NAMALWA (cell line): ENCODE results near the gene MAP1LC3B2.

Experiments used
- DNase-seq: peaks from one replicate; pipeline ENCODE4 v3.0.0-alpha.2; 2015; ENCODE audit warnings: low spot score

Gene MAP1LC3B2

GRCh38 chr12:116595672-116596071 lies 36.5 kb downstream of the MAP1LC3B2 start:
- no peak for DNase-seq

DNA sequence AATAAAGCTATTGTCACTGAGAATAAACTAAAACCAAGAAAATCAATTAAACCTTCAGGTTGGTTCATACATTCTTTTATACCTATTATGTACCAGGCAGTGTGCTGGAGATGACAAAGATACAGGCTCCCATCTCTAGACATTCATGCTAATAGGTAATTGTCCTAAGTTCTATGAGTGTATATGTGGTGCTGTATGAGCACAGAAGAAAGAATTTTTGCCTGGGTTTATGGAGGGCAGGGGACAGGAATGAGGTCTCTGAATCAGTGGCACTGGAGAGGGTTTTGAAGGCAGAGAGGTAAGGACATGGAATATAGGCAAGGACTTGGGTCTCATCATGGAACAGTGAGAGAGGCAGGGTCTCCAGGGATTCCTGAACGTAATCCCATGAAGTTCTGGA lies 38.7 kb downstream of the MAP1LC3B2 start:
- DNase-seq, result no peak

DNA sequence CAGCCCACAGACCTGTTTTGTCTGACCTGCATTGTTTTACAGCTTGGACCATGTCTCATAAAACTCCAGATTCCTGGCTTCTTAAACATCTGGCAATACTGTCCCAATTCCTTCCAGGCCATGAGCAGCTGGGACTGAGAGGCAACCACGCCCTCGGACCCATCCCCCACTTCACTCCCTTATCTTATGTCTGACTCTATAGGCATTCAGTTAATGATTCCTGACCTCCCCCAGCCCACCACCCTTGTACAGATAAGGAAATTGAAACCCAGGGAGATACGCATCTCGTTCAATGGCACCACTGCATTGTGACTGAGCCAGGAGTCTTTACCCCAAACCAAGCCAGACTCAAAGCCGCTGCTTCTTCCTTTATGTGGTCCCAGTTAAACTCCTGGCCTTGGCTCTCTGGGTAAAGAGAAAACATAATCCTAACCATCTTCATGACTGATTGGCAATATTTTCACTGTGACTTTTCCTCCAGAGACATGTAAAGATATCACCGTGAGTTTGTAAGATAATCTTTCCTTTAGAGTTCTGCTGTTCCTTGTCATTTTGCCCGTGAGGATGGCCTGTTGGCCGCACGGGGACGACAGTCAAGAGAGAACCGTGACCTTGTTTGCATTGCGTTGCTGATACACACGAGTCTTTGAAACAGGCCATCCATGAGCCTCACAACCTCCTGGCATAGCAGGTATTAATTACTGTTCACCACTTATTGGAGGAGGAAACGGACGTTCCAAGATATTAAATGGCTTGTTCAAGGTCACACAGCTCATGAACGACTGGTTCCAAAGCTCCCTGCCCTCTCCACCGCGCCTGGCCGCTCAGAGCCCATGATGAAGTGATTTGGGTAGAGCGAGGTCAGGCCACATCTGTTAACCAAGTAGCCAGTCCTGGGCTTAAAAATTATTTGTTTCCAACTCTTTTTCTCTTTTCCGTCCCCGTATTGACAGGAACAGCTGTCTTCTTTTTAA lies 39.4 kb downstream of the MAP1LC3B2 start:
- no peak for DNase-seq

GRCh38 chr12:116599285-116600136 lies 40.3 kb downstream of the MAP1LC3B2 start:
- peak; percentile 55 for DNase-seq

DNA sequence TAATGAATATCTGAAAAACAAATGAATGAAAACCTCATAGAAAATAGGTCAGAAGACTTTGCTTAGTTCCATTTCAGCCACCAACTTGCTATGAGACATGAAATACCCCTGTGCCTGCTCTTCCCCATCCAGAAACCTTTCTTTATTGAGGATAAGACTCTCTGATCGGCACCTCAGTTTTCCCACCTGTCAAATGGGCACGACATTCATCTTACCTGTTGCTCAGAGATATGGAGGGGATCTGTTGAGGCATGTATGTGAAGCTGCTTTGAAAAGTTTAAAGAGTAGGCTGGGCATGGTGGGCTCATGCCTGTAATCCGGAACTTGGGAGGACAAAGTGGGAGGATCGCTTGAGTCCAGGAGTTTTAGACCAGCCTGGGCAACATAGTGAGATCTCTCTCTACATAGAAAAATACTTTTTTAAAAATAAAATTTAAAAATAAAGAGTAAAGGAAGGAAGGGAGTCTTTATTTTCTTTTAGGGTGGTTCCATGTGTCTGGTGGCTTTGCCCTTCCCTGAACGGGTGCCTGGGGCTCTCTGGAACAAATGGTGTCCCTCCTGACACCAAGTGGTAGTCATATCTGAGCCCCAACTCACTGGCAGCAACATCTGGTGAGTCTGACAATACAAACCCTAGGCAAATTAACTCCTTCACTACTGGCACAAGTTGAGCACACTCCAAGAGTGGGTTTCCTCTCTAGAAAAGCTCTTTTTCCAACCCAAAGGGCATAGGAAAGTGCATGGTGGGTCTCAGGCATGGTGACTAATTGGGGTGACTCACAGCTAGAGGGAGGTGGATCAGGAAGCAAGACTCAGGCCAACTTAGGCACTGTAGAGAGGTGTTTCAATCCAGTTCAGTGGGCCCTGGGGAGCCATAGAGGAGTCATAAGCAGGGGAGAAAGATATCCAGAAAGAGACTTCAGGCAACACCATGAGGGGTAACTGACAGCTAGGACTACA lies 42.1 kb downstream of the MAP1LC3B2 start:
- DNase-seq, result no peak

GRCh38 chr12:116601933-116602810 lies 43.0 kb downstream of the MAP1LC3B2 start:
- no peak for DNase-seq

DNA sequence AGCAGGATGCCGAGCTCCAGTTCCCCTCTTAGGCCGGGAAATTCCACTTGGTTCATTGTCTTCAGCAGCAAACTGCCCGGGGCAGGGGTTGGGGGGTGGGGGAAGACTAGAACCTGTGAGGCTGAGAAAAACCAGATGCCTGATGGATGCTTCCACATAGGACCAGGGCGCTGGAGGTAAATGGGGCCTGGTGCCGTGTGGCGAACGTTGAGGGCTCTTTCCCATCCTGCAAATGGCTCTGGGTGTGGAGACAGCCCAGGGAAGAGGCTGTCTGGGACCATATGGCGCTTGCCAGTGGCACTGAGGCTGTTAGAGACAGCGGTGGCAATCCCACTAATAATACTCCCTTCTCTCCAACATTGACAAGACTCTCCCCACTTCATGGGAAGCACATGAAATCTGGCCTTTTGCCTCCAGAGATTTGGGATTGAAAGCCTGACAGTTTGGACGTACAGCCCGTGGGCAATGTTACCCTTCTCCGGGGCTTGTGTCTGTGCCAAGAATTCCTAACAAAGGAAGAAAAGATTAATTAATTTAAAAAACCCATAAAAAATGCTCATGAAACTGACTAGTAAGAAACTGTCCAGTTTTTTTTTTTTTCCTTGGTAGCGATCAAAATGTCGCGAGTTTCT lies 44.5 kb downstream of the MAP1LC3B2 start:
- no peak for DNase-seq

- no peak for DNase-seq
Measured at GRCh38 chr12:116604178-116604895, 45.2 kb downstream of the MAP1LC3B2 start.

DNA sequence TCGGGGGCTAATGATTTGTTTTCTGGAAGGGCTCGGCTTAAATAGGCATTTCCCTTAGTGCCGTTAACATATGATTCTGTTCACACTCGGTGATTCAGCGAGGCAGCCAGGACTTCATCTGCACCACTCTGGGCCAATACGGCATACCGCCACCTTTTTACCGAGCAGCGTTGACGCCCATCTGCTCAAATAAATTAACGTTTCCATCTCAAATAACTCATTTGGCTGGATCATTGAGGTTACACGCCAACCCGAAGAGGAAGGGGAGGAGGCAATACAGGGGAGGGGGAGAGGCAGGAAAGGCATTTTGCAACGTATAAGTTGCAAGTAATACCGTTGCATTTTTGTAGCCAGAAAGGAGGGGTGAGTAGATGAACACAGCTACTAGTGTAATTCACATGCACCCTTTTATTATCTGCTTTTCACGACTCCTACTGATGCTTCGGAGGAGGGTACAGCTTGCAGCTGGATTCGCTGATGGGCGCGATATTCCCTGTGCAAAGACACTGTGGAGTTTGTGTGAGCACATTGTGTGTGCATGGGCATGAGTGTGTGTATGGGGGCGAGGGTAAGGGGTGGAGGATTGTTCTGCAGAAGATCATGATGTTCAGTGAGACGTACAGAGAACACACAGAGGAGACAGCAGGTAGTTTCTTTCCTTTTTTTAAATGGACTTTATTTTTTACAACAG lies 45.9 kb downstream of the MAP1LC3B2 start:
- DNase-seq, result no peak

DNA sequence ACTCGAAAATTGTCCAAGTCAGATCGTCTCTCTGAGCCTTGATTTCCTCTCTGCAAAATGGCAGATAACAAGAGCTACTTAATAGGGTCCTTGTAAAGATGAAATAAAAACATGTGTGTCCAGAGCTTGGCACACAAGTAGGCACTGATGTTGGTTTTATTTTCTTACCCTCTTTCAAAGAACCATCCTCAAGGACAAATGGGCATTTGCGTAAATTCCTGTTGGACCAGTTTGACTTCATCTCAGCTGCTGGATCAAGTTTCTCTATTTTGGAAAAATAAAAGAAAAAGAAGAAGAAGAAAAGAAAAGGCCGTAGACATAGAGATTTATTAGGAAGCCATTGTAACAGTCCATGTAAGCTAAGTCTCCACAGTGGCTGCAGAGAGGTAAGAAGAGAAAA lies 47.2 kb downstream of the MAP1LC3B2 start:
- DNase-seq, result no peak

GRCh38 chr12:116607039-116607438 lies 47.9 kb downstream of the MAP1LC3B2 start:
- DNase-seq, result no peak

- DNase-seq, result peak; percentile 59
Measured at GRCh38 chr12:116609319-116610114, 50.3 kb downstream of the MAP1LC3B2 start.

GRCh38 chr12:116610971-116611541 lies 51.9 kb downstream of the MAP1LC3B2 start:
- no peak for DNase-seq

DNA sequence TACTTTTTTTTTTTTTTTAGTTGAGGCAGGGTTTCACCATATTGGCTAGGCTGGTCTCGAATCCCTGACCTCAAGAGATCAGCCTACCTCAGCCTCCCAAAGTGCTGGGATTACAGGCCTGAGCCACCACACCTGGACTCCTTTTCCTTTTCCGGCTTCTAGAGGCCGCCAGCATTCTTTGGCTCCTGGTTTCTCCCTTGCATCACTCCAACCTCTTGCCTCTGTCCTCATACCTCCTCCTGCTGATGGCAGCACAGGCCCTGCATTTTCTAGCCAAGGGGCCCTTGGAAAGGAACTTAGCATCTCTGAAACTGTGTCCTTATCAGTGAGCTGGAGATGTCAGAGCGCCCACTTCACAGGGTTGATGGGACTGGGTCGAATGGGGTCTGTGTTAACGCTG lies 53.3 kb downstream of the MAP1LC3B2 start:
- DNase-seq, result no peak

GRCh38 chr12:116613256-116613655 lies 54.1 kb downstream of the MAP1LC3B2 start:
- no peak for DNase-seq

DNA sequence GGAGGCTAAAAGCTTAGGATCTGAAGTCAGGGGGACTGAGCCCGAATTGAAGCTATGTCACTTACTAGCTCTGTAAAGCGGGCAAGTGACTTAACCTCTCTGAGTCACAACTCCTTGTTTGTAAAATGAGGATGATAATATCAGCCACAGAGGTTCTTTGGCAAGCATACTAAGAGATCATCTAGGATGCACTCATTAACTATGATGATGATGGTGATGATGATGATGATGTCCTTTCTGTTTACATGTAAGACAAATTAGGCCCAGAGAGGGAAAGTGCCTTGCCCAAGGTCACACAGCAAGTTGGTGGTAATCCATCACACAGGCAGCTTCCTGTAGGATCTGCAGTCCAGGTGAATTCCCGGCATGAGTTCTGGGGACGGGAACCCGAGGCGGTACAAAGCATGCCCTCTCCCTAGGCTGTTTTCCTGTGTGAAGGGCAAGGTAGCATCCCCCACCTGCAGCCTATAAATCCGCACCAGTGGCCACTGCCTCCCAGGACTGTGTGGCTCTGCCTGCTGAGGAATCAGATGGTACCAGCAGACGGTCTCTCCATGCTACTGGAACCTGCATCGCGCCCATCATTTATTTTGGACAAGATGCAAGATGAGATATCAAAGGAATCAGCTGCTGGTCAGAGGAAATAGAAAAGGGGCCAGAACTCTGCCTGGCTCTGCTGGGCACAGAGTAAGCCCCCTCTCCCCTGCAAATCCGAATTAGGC lies 55.2 kb downstream of the MAP1LC3B2 start:
- DNase-seq, result no peak
